GM12891 (cell line): ENCODE results near the gene GUK1.

Source experiments
- PAX5 ChIP-seq: IDR thresholded peaks from 2 replicates; pipeline ENCODE4 v1.6.1; 2011; ENCODE audit warnings: low read length, moderate library complexity, mild to moderate bottlenecking; ENCODE audit not compliant: insufficient read depth, severe bottlenecking
- POLR2A ChIP-seq: IDR thresholded peaks from 2 replicates; pipeline ENCODE4 v1.6.1; 2011; ENCODE audit warnings: low read depth, low read length, control low read depth
- POLR2AphosphoS5 ChIP-seq: IDR thresholded peaks from 2 replicates; pipeline ENCODE4 v1.6.1; 2011; ENCODE audit warnings: low read depth, low read length, control low read depth
- POU2F2 ChIP-seq: IDR thresholded peaks from 2 replicates; pipeline ENCODE4 v1.6.1; 2011; ENCODE audit warnings: low read depth, mild to moderate bottlenecking, control low read depth, low read length, moderate library complexity
- SPI1 ChIP-seq: IDR thresholded peaks from 2 replicates; pipeline ENCODE4 v1.6.1; 2011; ENCODE audit warnings: low read depth, low read length, control low read depth
- TAF1 ChIP-seq: IDR thresholded peaks from 2 replicates; pipeline ENCODE4 v1.6.1; 2011; ENCODE audit warnings: low read depth, low read length, control low read depth

DNA sequence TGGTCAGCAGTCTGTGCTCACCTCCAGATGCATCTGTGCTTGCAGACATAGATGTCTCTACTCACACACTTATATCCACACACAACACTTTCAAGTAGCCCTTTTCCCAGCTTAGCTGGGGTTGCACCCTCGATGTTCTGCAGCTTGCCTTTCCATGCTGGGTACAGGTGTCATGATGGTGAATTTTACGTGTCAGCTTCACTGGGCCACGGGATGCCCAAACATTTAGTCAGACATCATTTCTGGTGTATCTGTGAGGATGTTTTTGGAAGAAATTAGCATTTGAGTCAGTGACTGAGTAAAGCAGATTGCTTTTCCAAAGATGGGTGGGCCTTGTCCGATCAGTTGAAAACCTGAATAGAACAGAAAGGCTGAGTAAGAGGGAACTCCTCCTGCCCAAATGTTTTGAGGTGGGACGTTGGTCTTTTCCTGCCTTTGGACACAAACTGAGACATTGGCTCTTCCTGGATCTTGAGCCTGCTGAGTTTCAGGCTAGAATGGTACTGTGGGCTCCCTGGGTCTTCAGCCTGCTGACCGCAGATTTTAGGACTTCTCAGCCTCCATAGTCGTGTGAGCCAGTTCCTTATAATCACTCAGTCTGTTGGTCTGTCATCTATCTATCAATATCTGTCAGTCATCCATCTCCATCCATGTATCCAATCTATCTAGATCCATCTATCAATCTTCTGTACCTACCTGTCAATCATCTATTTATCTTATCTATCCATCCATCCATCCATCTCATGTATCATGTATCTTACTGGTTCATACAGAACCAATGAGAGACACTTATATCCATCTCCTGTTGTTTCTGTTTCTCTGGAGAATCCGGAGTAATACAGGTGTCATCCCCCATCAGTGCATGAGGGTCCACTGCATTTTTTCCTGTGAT, 55.1 kb downstream of the GUK1 start:
- TF ChIP-seq POLR2A (no peak), SPI1 (no peak), POLR2AphosphoS5 (no peak), TAF1 (no peak), PAX5 (no peak), POU2F2 (no peak)
